ENCODE measurements around the gene CATSPERD.
"Not testable (repeated sequence)": the region's sequence is repeated elsewhere in the genome, so short reads cannot be mapped to it uniquely, and the experiment has no call there.

CATSPERD gene

DNA sequence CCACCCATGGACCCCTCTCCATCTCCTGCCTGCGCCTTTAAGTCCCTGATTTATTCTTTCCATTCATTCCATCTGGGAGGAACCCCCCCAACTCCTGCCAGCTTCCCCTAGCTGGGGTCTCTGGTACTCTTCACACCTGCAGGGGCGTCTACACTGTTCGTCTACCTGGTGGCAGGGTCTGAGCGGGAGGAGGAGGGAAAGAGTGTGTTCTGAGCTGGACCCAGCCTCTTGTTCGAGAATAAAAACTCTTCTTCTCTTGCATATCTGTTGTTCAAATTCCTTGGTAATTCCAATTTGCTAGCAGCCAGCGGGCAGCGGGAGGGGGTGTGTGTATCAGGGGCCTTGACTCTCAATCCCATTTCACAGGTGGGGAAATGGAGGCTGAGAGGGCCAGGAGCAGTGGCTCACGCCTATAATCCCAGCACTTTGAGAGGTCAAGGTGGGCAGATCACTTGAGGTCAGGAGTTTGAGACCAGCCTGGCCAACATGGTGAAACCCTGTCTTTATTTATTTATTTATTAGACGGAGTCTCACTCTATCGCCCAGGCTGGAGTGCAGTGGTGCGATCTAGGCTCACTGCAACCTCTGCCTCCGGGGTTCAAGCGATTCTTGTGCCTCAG, 32.1 kb upstream of the CATSPERD start:
- not testable (repeated sequence) for H3K4me3 ChIP-seq (ENCODE audit: low read length); H3K27me3 ChIP-seq (ENCODE audit: control insufficient read depth, insufficient read depth, low read length); H3K27ac ChIP-seq (ENCODE audit: low read depth, low read length); H3K4me1 ChIP-seq (ENCODE audit: control insufficient read depth, insufficient read depth, low read length); H3K9ac ChIP-seq (ENCODE audit: low read length)
- H3K36me3 ChIP-seq (ENCODE audit: control insufficient read depth, insufficient read depth, low read length) = peaks cover 11% of the 10 kb centered on the region

- Histone ChIP-seq H3K4me3 (ENCODE audit: low read length) (peak within 1 kb of the TSS; percentile 87), H3K4me1 (ENCODE audit: control insufficient read depth, insufficient read depth, low read length) (peaks cover 6% of the 10 kb centered on the region), H3K27me3 (ENCODE audit: control insufficient read depth, insufficient read depth, low read length) (no peaks in the 10 kb centered on the region), H3K36me3 (ENCODE audit: control insufficient read depth, insufficient read depth, low read length) (peaks cover 24% of the 10 kb centered on the region), H3K9ac (ENCODE audit: low read length) (peak within 1 kb of the TSS; percentile 85), H3K27ac (ENCODE audit: low read depth, low read length) (peak within 1 kb of the TSS; percentile 89)
These were observed 30.1 kb upstream of the CATSPERD start, which contains the start of gene RPL36 for GRCh38 chr19:5690125-5690954. RPL36 (plus strand) TSS chr19:5690295; CDS start chr19:5690508, 213 bp downstream.

DNA sequence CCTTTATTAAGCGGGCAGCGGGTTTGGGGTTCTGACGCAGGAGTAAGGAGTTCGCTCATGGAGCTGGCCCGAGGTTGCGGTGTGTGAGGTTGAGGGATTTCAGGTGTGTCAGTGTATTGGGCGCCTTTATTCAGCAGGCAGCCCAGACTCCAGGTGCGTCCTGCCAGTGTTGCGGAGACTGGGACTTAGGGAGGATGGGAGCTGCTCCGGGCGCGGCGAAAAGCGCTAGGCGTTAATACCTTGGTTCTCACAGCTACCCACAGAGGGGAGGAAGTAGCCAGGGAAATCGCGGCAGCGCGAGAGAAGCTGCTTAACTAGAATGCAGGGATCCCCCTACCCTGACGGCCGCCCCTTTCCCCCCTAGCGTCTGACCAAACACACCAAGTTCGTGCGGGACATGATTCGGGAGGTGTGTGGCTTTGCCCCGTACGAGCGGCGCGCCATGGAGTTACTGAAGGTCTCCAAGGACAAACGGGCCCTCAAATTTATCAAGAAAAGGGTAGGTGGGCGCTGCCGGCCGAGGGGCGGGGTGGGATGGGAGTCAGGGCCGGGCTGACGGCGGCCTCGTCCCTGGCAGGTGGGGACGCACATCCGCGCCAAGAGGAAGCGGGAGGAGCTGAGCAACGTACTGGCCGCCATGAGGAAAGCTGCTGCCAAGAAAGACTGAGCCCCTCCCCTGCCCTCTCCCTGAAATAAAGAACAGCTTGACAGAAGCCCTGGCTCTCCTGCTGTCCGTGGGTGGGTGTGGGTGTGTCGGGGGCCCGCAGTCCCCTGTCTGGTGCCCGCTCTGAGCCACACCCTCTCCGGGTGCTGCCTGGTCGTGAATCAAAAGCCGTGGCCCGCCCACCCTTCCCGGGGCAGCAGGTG, 29.2 kb upstream of the CATSPERD start:
- no peaks in the 10 kb centered on the region for H3K27me3 ChIP-seq (ENCODE audit: control insufficient read depth, insufficient read depth, low read length)
- H3K4me3 ChIP-seq (ENCODE audit: low read length) = peak overlapping the region; percentile 87
- peak overlapping the region; percentile 89 for H3K27ac ChIP-seq (ENCODE audit: low read depth, low read length)
- peaks cover 6% of the 10 kb centered on the region for H3K4me1 ChIP-seq (ENCODE audit: control insufficient read depth, insufficient read depth, low read length)
- H3K9ac ChIP-seq (ENCODE audit: low read length) = peak overlapping the region; percentile 85
- peaks cover 29% of the 10 kb centered on the region for H3K36me3 ChIP-seq (ENCODE audit: control insufficient read depth, insufficient read depth, low read length)

- Histone ChIP-seq H3K27me3 (ENCODE audit: control insufficient read depth, insufficient read depth, low read length) (no peaks in the 10 kb centered on the region), H3K27ac (ENCODE audit: low read depth, low read length) (peak overlapping the region; percentile 60), H3K36me3 (ENCODE audit: control insufficient read depth, insufficient read depth, low read length) (peaks cover 36% of the 10 kb centered on the region), H3K9ac (ENCODE audit: low read length) (no peak overlapping the region), H3K4me3 (ENCODE audit: low read length) (no peak overlapping the region), H3K4me1 (ENCODE audit: control insufficient read depth, insufficient read depth, low read length) (peaks cover 4% of the 10 kb centered on the region)
These were observed 28.4 kb upstream of the CATSPERD start for GRCh38 chr19:5691822-5692722.

- Histone ChIP-seq H3K4me1 (ENCODE audit: control insufficient read depth, insufficient read depth, low read length) (peaks cover 4% of the 10 kb centered on the region), H3K36me3 (ENCODE audit: control insufficient read depth, insufficient read depth, low read length) (peaks cover 39% of the 10 kb centered on the region), H3K27ac (ENCODE audit: low read depth, low read length) (no peak overlapping the region), H3K4me3 (ENCODE audit: low read length) (no peak overlapping the region), H3K9ac (ENCODE audit: low read length) (no peak overlapping the region), H3K27me3 (ENCODE audit: control insufficient read depth, insufficient read depth, low read length) (no peaks in the 10 kb centered on the region)
These were observed 27.7 kb upstream of the CATSPERD start for GRCh38 chr19:5692723-5693194.

DNA sequence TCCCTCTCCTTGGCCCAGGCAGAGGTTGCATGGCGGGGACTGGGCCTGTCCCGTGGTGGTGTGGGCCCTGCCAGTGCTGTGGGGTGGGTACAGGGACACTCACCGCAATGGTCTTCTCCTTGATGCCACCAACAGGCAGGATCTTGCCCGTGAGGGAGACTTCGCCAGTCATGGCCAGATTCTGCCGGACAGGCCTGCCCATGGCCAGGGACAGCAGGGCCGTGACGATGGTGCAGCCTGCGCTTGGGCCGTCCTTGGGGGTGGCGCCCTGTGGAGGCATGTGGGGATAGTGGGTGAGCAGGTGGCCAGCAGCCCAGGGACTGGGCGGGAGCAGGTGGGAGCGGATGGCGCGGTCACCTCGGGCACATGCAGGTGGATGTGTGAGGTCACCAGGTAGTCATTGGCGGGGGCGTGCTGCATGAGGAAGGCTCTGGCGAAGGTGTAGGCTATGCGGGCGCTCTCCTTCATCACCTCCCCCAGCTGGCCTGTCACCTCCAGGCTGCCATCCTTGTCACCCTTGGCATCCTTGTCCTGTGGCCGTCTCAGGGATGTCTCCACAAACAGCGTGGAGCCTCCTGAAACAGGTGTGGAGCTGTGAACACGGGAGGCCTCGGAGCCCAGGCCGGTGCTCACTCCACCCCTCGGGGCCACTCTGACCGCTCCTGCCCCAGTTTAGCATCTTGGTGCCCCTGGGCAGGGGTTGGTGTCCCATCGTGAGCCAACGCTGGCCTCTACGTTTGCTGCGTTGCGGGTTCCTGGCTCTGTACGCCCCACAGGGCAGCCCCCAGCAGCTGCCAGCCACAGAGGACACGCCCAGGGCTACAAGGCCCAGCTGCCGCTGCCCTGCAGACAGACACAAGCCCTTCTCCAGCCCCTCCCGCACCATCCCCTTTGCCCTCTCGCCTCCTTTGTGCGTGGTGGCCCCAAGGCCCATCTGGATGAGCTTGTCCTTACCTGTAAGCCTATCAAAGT, 27.0 kb upstream of the CATSPERD start:
- Histone ChIP-seq H3K36me3 (ENCODE audit: control insufficient read depth, insufficient read depth, low read length) (peaks cover 39% of the 10 kb centered on the region), H3K4me1 (ENCODE audit: control insufficient read depth, insufficient read depth, low read length) (peaks cover 4% of the 10 kb centered on the region), H3K4me3 (ENCODE audit: low read length) (no peak overlapping the region), H3K27ac (ENCODE audit: low read depth, low read length) (no peak overlapping the region), H3K9ac (ENCODE audit: low read length) (peak overlapping the region; percentile 21), H3K27me3 (ENCODE audit: control insufficient read depth, insufficient read depth, low read length) (no peaks in the 10 kb centered on the region)

DNA sequence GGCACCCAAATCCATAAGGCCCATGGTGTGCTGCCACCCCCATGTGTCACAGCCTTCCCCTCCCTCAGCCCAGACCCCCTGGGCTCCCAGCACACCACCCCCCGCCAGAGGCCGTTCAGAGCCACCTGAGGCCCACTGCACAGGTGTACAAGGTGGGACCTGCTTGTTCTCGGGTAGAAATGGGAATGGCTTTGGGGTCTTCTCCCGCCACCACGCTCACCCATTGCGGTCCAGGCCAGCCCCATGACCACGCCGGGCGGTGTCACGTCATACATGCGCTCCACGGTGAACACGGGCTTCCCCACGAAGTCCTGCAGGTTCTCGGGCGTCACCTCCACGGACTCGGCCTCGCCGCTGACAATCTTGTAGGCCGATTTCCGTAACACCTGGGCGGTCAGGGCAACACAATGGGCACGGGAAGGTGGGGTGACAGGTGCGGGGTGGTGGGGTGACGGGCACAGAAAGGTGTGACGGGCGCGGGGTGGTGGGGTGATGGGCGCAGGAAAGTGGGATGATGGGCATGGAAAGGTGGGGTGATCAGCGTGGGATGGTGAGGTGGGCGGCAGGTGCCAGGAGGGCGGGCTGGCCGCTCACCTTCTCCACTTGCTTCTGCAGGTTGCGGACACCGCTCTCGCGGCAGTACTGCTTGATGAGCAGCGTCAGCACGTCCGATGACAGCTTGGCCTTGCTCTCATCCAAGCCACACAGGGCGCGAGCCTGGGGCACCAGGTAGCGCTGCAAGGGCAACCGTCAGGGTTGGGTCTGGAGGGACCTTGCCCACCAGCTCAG, 26.1 kb upstream of the CATSPERD start:
- H3K4me1 ChIP-seq (ENCODE audit: control insufficient read depth, insufficient read depth, low read length) = peaks cover 4% of the 10 kb centered on the region
- peaks cover 44% of the 10 kb centered on the region for H3K36me3 ChIP-seq (ENCODE audit: control insufficient read depth, insufficient read depth, low read length)
- no peak overlapping the region for H3K4me3 ChIP-seq (ENCODE audit: low read length)
- H3K27ac ChIP-seq (ENCODE audit: low read depth, low read length) = no peak overlapping the region
- no peaks in the 10 kb centered on the region for H3K27me3 ChIP-seq (ENCODE audit: control insufficient read depth, insufficient read depth, low read length)
- no peak overlapping the region for H3K9ac ChIP-seq (ENCODE audit: low read length)

DNA sequence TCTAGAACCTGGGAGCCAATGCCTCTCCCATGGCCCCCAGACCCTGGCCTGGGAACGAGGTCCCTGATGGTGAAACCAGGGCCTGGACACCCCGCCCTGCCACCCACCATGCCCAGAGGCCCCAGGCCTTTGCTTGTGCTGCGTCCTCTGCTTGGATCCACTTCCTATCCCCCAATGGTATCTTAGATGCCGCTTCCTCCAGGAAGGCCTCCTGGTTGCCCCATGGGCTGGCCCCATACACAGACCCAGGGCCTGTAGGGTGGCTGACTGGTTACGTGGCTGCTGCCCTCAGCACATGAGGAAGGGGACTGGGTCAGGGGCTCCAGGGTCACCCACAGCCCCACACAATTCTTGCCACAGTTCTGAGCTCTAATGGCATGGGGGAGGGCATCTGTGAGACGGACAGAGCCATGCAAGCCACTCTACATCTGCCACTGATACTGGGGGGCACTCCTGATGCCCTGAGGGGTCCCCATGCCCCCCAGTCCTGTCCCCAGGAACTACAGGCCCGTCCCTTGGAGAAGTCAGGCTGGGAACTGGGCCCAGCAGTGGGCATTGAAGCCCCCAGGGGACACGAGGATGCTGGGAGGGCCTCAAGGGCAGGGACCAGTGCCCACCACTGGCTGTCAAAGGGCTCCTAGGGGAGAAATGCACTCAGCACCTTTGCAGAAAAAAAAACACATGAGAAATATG, 25.3 kb upstream of the CATSPERD start:
- Histone ChIP-seq H3K27ac (ENCODE audit: low read depth, low read length) (no peak overlapping the region), H3K4me3 (ENCODE audit: low read length) (no peak overlapping the region), H3K27me3 (ENCODE audit: control insufficient read depth, insufficient read depth, low read length) (no peaks in the 10 kb centered on the region), H3K36me3 (ENCODE audit: control insufficient read depth, insufficient read depth, low read length) (peaks cover 44% of the 10 kb centered on the region), H3K9ac (ENCODE audit: low read length) (no peak overlapping the region), H3K4me1 (ENCODE audit: control insufficient read depth, insufficient read depth, low read length) (peaks cover 4% of the 10 kb centered on the region)

DNA sequence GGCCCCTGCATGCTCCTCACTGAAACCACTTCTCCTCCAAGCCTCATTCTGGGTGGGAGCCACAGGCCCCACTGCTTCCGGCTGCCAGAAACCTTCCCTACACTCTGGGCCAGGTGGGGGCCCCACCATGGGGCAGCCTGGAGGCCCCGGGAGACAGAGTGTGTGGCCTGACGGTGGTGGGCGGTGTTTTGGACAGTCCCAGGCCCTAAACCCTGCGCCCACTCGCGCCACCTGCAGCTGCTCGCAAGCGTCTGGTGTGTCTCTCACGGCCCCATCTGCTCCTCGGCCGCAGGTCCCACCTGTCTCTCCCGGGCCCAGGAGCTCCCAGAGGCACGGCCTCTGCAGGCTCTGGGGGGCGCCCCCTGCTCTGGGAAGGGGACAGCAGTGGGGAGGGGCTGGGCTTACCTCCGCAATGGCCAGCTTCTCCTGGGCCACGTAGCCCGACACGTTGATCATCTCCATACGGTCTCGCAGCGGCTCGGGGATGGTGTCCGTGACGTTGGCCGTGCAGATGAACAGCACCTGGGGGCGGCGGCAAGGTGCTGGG, 24.7 kb upstream of the CATSPERD start:
- Histone ChIP-seq H3K27ac (ENCODE audit: low read depth, low read length) (no peak overlapping the region), H3K27me3 (ENCODE audit: control insufficient read depth, insufficient read depth, low read length) (no peaks in the 10 kb centered on the region), H3K4me3 (ENCODE audit: low read length) (no peak overlapping the region), H3K9ac (ENCODE audit: low read length) (no peak overlapping the region), H3K36me3 (ENCODE audit: control insufficient read depth, insufficient read depth, low read length) (peaks cover 47% of the 10 kb centered on the region), H3K4me1 (ENCODE audit: control insufficient read depth, insufficient read depth, low read length) (peaks cover 4% of the 10 kb centered on the region)
